NCI-H2081 (cell line): ENCODE data around the gene MICALL1.

Source experiments
- DNase-seq, 2 experiments: peaks; one replicate each; lab custom pipeline; 2025; lab: John Stamatoyannopoulos, UW

Gene MICALL1

DNA sequence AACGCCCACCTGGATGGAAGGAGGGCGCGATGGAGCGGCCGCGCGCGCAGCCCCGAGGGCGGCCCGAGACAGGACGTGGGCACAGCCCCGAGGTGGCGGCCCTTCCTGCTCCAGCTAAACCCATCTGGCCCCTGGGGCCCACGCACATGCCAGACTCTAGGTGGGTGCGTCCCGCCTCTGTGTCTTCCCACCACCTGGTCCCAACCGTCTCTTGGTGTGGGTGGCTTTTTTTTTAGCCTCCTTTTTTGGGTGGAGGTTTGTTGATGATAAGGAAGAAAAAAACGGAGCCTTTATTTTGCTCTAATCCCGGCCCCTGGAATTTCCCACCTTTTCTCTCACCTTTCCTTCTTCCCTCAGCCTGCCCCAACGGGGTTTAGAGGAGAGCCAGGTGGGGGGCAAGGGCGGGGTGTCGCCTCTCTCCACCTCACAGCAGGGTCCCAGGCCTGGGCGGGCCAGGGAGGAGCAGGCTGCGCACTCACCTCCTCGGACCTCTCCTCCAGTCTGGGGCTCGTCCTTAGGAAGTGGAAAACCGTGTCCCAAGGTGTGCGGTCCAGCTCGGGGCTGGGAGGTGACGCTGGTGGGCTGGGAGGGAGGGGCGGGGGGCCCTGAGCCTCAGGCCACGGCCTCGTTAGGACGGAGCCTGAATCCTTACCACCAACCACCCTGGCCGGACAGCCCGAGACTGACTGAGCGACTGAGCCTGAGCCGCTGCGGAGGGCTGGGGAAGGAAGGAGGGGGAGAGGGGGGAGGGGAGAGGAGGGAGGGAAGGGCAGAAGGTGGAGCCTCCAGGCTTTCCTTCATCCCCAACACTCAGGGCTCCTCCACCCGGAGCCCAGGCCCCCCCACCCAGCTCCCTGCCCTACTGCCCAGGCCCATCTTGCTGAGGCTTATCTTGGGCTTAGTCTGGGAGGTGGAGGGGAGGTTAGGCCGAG, 78.0 kb downstream of the MICALL1 start, which contains the start of gene SOX10:
SOX10 (minus strand) TSS at position 696 of the 932 bp plus-strand sequence. CDS start 771 bp downstream, outside the sequence.
- no peak for DNase-seq

- no peak for DNase-seq
Measured at GRCh38 chr22:37985050-37985585, 79.0 kb downstream of the MICALL1 start.

DNA sequence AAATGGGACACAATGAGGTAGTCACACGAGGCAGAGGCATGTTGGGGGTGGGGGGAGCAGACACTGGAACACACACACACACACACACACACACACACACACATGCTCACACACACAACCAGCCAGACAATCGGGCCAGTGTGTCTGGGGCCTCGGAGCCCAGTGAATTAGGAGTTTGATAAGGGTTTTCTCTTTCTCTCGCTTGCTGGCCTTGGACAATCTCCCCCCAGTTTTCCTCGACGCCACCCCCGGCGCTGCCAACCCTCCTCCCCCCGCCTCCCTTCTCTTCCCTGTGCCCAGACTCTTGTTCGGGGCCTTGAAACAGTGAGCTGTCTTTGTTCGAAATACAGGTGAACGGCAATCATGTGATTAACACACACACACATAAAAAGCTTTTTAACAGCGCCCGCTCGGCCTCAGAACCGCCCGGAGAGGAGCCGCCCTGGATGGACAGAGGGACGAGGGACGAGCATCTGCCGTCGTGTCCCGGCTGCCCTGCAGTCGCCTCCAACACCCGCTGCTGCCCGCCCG, 79.7 kb downstream of the MICALL1 start:
- no peak for DNase-seq

- DNase-seq: no peak
Measured at GRCh38 chr22:37986371-37986770, 80.3 kb downstream of the MICALL1 start.

GRCh38 chr22:37989146-37990045, 83.3 kb downstream of the MICALL1 start:
- no peak for DNase-seq

DNA sequence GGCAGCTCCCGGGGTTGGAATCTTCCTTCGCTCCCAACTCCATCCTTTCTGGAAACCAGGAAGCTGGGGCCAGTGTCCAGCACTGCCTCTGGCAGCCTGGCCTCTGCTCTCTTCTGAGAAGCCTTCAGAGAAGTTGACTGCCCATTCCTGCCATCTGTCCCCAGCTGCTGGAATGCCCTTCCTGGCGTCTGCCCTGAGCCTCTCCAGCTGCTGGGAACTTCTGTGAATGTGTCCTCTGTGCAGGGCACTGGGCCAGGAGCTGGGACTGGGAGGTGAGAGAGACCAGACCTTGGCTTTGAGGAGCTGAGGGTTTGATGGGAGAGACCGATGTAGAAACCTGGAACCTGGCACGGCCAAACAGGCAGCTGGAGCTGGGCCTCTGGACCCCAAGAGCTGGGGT, 84.2 kb downstream of the MICALL1 start:
- no peak for DNase-seq

- no peak for DNase-seq
Measured at GRCh38 chr22:37990862-37991261, 84.8 kb downstream of the MICALL1 start.

- DNase-seq: no peak
Measured at GRCh38 chr22:37991731-37992442, 85.8 kb downstream of the MICALL1 start.
